Ovary (tissue), 3 donors: Measurements from ENCODE around the gene NEO1.

Source experiments
- EP300 ChIP-seq: sonication (generic); formaldehyde crosslinking; IDR thresholded peaks from one replicate; pipeline ENCODE4 v1.6.1; 2017; ENCODE audit warnings: antibody characterized with exemption
- POLR2A ChIP-seq: fragments of 450-650 bp; IDR thresholded peaks from one replicate; pipeline ENCODE4 v1.6.1; 2017; ENCODE audit warnings: antibody characterized with exemption, mild to moderate bottlenecking, moderate library complexity
- TF ChIP-seq, protein P1 (sequence below), 3 donors: fragments of 450-650 bp in 2 of 3; fragments of 200-600 bp in 1 of 3; IDR thresholded peaks; one replicate each; pipeline versions ENCODE4 v1.5.1 to v1.8.0; 2016 to 2022; ENCODE audit warnings: antibody characterized with exemption in 3 of 3, mild to moderate bottlenecking in 1 of 3
- donor health status: DM: no; HTN: no; CAD: no.

DNA sequence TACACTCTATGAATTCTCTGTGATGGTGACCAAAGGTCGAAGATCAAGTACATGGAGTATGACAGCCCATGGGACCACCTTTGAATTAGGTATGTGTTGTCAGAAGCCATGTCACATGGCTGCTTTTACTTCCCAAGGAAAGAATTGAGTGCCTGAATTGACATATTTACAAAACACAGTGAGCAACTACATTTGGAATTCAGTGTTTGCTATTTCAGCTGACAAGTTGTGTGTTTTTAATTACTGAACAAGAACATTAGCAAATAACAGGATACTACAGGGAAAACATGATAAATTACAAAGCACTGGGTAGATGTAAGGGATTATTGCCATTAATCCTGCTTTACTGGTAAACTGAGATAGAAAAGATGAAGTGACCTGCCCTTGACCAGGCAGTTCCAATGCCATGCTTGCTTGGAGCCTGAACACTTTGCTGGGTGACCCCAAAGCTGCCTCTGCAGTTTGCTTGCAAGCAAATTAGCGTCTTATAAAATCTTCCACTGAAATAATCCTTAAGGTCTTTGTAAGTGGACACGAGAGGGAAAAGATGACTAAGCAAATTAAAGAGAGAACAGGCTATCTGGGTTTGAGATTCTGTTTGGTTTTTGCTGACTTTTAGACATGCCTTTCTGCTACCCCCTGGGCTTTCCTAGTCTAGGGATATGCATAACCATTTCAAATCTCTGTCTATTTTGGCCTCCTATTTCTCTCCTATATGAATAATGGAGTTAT, 218.3 kb downstream of the NEO1 start:
- TF ChIP-seq, protein P1, sequence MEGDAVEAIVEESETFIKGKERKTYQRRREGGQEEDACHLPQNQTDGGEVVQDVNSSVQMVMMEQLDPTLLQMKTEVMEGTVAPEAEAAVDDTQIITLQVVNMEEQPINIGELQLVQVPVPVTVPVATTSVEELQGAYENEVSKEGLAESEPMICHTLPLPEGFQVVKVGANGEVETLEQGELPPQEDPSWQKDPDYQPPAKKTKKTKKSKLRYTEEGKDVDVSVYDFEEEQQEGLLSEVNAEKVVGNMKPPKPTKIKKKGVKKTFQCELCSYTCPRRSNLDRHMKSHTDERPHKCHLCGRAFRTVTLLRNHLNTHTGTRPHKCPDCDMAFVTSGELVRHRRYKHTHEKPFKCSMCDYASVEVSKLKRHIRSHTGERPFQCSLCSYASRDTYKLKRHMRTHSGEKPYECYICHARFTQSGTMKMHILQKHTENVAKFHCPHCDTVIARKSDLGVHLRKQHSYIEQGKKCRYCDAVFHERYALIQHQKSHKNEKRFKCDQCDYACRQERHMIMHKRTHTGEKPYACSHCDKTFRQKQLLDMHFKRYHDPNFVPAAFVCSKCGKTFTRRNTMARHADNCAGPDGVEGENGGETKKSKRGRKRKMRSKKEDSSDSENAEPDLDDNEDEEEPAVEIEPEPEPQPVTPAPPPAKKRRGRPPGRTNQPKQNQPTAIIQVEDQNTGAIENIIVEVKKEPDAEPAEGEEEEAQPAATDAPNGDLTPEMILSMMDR (IDR thresholded peaks at IDR 0.05), result no peak
- TF ChIP-seq EP300 (no peak), POLR2A (no peak)
